Measurements from ENCODE around the gene ENOX1. TPM values are rescaled to one million over a fixed set of nuclear protein-coding genes. Genes with fewer than 3 reads are reported as not detected.

Gene ENOX1
- total and polyA plus RNA-seq, 7 donors: 0.23 to 20.2 (median 11.1) TPM

GRCh38 chr13:43546816-43547215 lies 240.0 kb downstream of the ENOX1 start:
- Histone ChIP-seq H3K27me3 (no peaks in the 10 kb centered on the region), H3K27ac (no peak overlapping the region), H3K9me3 (no peaks in the 10 kb centered on the region), H3K4me1 (peaks cover 0 to 43% (median 32%) of the 10 kb centered on the region in 4 donors), H3K36me3 (no peaks in the 10 kb centered on the region), H3K4me3 (no peak overlapping the region)
- TF ChIP-seq POLR2AphosphoS5 (IDR thresholded peaks at IDR 0.05) (peak in 1 of 4 donors; percentile 30), POLR2A (IDR thresholded peaks at IDR 0.05) (no peak)
- DNase-seq: no peak
- 42 to 68% methylated on average over 3 of the region's 3 CpGs for WGBS, 2 donors
- intact Hi-C loops (cut with DNase I): loop anchor here (10.0 kb wide), 1 partner anchor 328 kb away; the partner anchor contains the start of genes CCDC122 and LACC1

- H3K9me3 ChIP-seq: no peaks in the 10 kb centered on the region
- TF ChIP-seq POLR2A (IDR thresholded peaks at IDR 0.05): no peak
- H3K4me3 ChIP-seq: no peak overlapping the region
- H3K36me3 ChIP-seq: no peaks in the 10 kb centered on the region
- intact Hi-C loops (cut with DNase I): loop anchor here (10.0 kb wide), 1 partner anchor 329 kb away; the partner anchor contains the start of genes CCDC122 and LACC1
- H3K4me1 ChIP-seq: peaks cover 0 to 43% (median 32%) of the 10 kb centered on the region in 4 donors
- H3K27ac ChIP-seq: peak overlapping the region in 1 of 4 donors; percentile 69
- no peak for DNase-seq
- 48 to 72% methylated on average over 3 of the region's 3 CpGs for WGBS, 2 donors
- no peaks in the 10 kb centered on the region for H3K27me3 ChIP-seq
Measured at GRCh38 chr13:43546251-43546650, 240.5 kb downstream of the ENOX1 start.

GRCh38 chr13:43545317-43545874 lies 241.4 kb downstream of the ENOX1 start:
- TF ChIP-seq EP300 (IDR thresholded peaks at IDR 0.05): no peak
- TF ChIP-seq CTCF (IDR thresholded peaks at IDR 0.05): no peak
- no peak for TF ChIP-seq POLR2A (IDR thresholded peaks at IDR 0.05)
- no peak for TF ChIP-seq POLR2AphosphoS5 (IDR thresholded peaks at IDR 0.05)
- Histone ChIP-seq H3K9me3 (no peaks in the 10 kb centered on the region), H3K4me3 (no peak overlapping the region), H3K4me1 (peaks cover 0 to 43% (median 32%) of the 10 kb centered on the region in 4 donors), H3K27me3 (no peaks in the 10 kb centered on the region), H3K36me3 (no peaks in the 10 kb centered on the region), H3K27ac (peak overlapping the region in 3 of 4 donors; percentile 14 to 69 (median 67))
- DNase-seq: no peak
- intact Hi-C loops (cut with DNase I): loop anchor here (10.0 kb wide), 1 partner anchor 329 kb away; the partner anchor contains the start of genes CCDC122 and LACC1
- WGBS, 2 donors: 90 to 92% methylated on average over 4 of the region's 4 CpGs

GRCh38 chr13:43544631-43545030 lies 242.1 kb downstream of the ENOX1 start:
- TF ChIP-seq CTCF (IDR thresholded peaks at IDR 0.05) (no peak), POLR2AphosphoS5 (IDR thresholded peaks at IDR 0.05) (no peak), POLR2A (IDR thresholded peaks at IDR 0.05) (no peak), EP300 (IDR thresholded peaks at IDR 0.05) (no peak)
- intact Hi-C loops (cut with DNase I): loop anchor here (10.0 kb wide), 1 partner anchor 330 kb away; the partner anchor contains the start of genes CCDC122 and LACC1
- H3K27me3 ChIP-seq: no peaks in the 10 kb centered on the region
- DNase-seq: no peak
- peaks cover 0 to 43% (median 32%) of the 10 kb centered on the region in 4 donors for H3K4me1 ChIP-seq
- H3K27ac ChIP-seq: peak overlapping the region; percentile 21 to 69 (median 60)
- no peak overlapping the region for H3K4me3 ChIP-seq
- no peaks in the 10 kb centered on the region for H3K36me3 ChIP-seq
- WGBS, 2 donors: 86 to 90% methylated on average over 5 of the region's 5 CpGs
- no peaks in the 10 kb centered on the region for H3K9me3 ChIP-seq

GRCh38 chr13:43544011-43544410 lies 242.8 kb downstream of the ENOX1 start:
- peaks cover 0 to 43% (median 32%) of the 10 kb centered on the region in 4 donors for H3K4me1 ChIP-seq
- no peaks in the 10 kb centered on the region for H3K9me3 ChIP-seq
- no peaks in the 10 kb centered on the region for H3K36me3 ChIP-seq
- no peaks in the 10 kb centered on the region for H3K27me3 ChIP-seq
- H3K27ac ChIP-seq: peak overlapping the region; percentile 21 to 69 (median 60)
- H3K4me3 ChIP-seq: no peak overlapping the region
- 85 to 94% methylated on average over 2 of the region's 2 CpGs for WGBS, 2 donors
- intact Hi-C loops (cut with DNase I): loop anchor here (10.0 kb wide), 1 partner anchor 331 kb away; the partner anchor contains the start of genes CCDC122 and LACC1
- TF ChIP-seq EP300 (IDR thresholded peaks at IDR 0.05) (peak in 1 of 4 donors; percentile 39), POLR2A (IDR thresholded peaks at IDR 0.05) (no peak), POLR2AphosphoS5 (IDR thresholded peaks at IDR 0.05) (peak in 3 of 4 donors; percentile 71 to 77 (median 74))
- DNase-seq: peak; percentile 77

GRCh38 chr13:43543331-43543730 lies 243.4 kb downstream of the ENOX1 start:
- peaks cover 0 to 43% (median 32%) of the 10 kb centered on the region in 4 donors for H3K4me1 ChIP-seq
- intact Hi-C loops (cut with DNase I): loop anchor here (10.0 kb wide), 1 partner anchor 331 kb away; the partner anchor contains the start of genes CCDC122 and LACC1
- no peak for DNase-seq
- H3K9me3 ChIP-seq: no peaks in the 10 kb centered on the region
- H3K27ac ChIP-seq: peak overlapping the region in 3 of 4 donors; percentile 52 to 69 (median 67)
- no peaks in the 10 kb centered on the region for H3K36me3 ChIP-seq
- H3K4me3 ChIP-seq: no peak overlapping the region
- no peak for TF ChIP-seq EP300 (IDR thresholded peaks at IDR 0.05)
- TF ChIP-seq POLR2AphosphoS5 (IDR thresholded peaks at IDR 0.05): no peak
- no peak for TF ChIP-seq CTCF (IDR thresholded peaks at IDR 0.05)
- TF ChIP-seq POLR2A (IDR thresholded peaks at IDR 0.05): no peak
- 86 to 94% methylated on average over 2 of the region's 2 CpGs for WGBS, 2 donors
- H3K27me3 ChIP-seq: no peaks in the 10 kb centered on the region
